Inflammatory macrophage (primary cell): Measurements from ENCODE around the gene PACS2.

ENCODE experiments used
- DNase-seq, 2 donors: peaks; one replicate each; pipeline ENCODE4 v3.0.0-alpha.2; 2020 to 2022

The PACS2 gene

DNA sequence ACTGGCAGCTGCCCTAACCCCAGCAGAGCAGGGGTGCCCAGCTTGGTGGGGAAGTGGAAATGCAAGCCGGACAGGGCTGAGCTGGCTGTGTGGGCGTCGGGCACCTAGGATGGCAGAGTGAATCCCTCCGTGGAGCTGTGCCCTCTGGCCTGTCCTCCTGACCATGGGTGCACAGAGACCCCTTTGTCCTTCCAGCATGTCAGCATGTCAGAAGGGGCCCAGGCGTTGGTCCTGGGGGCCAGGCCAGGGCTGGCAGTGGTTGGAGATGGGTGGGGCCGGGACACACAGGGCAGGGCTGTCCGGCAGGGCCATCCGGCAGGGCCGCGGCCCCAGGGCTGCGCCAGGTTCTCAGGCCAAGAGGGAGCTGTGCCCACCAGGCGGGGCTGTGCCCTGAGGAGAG is 75.0 kb downstream of the PACS2 start:
- peak; percentile 46 to 48 for DNase-seq

DNA sequence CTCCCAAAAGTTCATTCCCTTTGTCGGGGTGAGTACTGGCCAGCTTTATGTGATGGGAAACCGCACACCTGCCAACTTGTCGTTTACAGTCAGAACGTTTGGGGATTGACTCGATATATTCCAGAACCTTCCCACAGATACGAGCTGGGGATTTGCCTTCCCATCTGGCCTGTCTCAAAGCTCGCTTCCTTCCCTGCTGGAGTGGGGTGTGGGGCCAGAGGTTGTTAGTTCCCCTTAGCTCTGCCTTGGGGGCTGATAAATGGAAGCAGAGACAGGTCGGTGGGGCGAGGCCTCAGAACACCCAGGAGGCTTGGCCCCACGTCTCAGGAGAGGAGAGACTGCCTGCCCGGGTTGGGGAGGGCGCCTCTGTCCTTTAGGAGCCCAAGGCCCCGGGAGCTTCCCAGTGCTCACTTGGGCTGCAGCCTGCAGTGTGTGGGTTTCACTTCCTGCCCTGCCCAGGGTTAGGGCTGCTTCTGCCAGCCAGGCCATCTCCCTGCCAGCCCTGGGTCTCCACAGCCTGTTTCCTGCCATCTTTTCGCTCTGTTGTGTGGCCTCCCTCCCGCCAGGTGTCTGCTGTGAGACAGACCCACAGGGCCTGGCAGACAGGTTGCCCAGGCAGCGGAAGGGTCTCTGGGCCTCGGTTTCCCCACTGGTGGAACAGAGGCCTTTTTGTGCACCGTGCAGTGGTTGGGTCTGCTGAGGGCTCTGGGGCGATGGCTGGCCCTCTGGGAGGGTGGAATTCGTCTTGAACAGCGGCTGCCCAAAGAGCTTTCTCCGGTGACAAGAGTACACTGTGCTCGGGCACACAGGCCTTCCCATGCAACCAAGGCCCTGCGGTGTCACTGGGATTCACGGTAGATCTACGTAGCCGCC is 75.7 kb downstream of the PACS2 start:
- peak; percentile 61 to 68 for DNase-seq

DNA sequence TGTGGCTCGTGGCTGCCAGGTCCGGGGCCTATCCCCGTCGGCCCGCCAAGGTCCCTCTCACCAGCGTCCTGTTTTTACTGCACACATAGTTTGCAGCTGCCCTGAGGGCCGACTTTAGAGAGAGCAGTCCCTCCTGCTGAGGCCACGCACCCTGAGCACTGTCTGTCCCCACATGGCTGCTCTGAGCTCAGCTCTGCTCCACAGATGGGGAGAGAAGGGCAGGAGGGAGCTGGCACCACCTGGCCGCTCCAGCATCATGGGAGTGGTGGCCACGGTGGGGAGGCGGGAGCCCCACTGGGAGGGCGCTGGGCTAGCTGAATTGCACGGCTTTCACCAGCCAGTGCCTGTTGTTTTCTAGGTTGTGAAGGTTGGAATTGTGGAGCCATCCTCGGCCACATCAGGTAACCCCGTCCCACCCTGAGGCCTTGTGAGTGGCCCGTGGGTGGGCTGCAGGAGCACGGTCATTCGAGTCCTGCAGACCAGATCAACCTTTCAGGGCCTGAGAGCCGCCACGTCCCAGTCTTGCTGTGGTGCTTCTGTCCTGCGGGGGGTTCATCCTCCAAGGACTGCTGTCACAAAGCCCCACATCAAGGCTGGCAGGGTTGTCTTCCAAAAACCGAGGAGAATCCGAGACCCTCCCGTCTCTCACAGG is 76.4 kb downstream of the PACS2 start:
- no peak for DNase-seq

DNA sequence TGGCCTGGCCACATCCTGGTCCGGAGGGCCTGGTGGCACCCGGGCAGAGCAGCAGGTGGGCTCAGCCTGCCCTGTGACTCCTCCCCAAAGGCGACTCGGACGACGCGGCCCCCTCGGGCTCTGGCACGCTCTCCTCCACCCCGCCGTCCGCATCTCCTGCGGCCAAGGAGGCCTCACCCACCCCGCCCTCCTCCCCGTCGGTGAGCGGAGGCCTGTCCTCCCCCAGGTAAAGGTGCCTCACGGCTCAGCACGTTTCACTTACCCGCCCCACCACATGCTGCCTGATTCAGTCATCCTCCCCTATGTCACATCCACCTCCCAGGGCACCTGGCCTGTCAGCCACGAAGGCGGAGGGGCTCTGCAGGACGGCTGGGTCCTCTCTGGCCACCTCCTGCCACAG is 77.0 kb downstream of the PACS2 start:
- DNase-seq: no peak

DNA sequence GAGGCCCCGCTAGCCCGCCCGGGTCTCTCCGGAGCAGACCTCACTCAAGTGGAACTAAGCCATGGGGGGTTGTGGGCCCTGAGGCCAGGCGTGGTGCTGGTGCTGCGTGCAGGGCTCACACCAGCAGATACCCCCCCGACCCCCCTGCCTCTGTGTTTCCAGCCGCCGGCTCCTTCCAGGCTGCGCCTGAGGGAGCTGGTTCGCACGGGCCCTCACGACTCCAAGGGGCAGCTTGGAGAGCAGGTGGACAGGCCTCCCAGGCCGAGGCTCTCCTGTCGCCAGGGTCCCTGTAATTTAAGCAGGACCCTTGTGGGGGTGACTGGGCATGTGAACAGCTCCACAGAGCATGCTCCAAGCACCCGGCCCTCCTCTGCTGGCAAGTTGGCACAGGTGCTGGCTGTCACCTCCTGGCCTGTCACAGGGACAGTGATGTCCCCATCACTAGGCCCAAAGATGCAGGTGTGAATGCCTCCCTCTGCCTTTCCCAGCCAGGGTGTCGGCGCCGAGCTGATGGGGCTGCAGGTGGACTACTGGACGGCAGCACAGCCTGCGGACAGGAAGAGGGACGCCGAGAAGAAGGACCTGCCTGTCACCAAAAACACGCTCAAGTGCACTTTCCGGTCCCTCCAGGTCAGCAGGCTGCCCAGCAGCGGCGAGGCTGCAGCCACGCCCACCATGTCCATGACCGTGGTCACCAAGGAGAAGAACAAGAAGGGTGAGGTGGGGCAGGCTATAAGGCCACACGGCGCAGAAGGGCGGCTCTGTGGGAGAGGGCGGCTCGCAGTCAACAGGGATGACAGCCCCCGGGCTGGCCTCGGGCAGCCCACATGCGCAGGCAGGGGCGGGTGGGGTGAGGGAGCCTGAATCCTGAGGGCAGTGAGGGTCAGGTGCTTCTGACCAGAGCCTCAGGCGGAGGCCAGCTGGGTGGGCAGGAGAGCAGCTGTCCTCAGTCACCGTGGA is 77.9 kb downstream of the PACS2 start:
- DNase-seq: no peak

DNA sequence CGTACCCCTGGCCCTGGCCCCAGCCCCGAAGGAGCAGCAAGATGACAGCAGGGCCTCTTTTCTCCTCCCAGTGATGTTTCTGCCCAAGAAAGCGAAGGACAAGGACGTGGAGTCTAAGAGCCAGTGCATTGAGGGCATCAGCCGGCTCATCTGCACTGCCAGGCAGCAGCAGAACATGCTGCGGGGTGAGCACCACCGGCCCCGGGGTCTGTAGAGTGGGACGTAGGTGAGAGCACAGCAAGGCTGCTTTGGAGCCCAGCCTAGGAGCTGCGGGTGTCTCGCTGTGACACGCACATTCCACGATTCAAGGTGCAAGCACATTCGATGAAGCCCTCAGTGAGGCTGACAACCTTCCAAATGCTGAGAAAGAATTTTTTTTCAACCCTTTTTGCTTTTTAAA is 78.6 kb downstream of the PACS2 start:
- DNase-seq: no peak

DNA sequence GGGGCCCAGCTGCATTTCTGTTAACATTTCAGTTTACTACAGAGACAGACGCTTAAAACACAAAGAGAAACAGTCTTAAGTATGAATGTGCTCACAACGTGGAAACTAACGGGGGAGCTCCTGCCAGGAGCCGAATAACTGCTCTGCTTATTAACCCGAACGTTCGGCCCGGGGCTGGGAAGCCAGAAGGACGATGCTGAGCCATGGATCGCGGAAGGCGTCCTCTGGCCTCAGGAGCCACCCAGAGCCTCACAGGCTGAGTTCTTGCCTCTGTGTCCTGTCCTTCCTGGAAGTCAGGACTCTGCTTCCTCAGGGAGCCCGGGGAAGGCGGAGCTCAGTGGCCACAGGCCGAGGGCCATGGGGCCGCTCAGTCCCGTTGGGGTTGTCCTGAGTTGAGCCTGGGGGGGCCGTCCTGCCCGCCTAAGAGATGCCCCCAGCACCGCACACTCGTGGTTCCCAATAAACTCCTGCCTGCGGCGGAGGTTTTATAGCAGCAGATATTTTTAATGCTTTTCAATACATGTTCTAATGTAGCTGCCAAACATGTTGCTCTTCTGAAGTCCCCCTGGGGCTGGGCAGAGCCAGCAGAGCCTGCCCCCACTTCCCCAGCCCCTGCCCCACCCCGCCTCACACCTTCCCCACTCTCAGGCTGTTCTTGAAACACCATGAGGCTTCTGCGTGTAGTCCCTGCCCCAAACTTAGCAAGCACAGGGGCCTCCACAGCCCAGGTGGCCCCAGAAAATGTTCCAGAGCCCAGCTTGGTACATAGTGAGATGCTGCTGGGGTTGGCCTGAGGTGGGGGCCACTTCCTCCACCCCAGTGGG is 80.4 kb downstream of the PACS2 start:
- DNase-seq: no peak

DNA sequence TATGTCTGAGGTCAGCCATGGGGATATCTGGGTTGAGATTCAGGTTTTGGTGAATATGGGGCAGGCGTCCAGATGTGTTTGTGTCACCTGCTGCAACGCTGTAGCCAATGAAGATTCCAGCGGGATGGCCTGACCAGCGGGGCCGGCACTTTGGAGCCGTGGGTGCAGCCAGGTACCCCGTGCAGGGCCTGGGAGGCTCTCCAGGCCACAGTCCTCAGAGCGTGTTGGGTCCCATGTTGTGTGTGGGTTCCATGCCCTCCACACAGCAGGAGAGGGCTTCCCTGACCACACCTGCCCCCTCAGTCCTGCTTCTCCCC is 80.9 kb downstream of the PACS2 start:
- DNase-seq: no peak

DNA sequence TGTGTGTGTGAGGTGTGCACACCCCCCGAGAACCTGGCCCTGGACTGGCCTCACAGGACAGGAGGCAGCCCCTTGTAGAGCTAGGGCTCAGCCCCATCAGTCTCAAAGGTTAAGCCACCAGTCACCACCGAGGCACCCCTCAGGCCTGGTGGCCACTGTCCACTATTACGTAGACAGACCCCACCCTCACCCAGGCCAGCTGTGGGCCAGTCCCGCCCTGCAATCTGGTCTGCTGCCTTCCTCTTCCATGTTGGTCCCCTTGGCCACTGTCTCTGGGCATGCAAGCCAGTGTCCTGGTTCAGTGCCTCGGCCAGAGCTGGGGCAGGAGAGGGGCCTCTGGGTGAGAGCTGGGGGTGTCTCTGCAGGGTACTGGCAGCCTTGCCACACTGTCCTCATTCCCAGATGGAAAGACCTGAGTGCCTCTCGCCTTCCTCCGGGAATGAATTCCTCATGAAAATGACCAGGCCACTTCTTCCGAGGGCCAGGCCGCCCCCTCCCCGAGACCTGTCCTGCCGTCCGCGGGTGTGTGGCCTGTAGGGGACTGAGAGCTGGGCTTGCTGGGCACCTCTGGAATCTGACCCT is 82.9 kb downstream of the PACS2 start:
- no peak for DNase-seq

DNA sequence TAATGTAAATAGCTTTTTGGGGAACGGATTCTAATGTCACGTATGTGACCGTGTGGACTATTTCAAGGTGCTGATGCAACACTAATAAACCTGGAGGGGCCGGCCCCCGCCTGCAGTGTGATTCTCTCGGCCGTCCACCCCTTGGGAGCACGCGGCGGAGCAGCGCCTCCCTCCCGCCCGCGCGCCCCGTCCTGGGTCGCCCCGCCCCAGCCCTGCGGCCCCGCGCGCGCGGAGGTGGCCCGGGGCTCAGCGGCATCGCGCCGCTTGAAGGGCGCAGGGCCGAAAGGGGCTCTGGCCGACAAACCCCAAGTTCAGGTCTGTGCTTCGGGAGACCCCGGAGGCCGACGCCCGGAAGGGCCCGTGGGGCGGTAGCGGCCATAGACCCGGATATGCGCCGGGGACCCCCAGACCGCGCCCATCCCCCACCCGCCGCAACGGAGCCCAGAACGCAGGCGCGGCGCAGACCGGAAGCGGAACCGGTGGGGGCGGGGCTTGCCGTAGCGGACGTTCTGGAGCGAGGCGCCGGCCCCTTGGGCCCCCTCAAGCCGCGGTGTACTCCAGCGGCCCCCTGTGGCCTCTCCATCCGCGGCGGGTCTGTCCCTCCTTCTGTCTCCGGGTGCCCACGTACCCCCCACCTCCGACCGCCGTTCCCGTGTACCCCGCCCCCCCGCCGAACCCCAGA is 83.6 kb downstream of the PACS2 start, which contains the start of gene TEX22:
TEX22 (plus strand) TSS at position 495 of the 682 bp plus-strand sequence. CDS start 803 bp downstream, outside the sequence.
- peak; percentile 77 to 88 for DNase-seq

DNA sequence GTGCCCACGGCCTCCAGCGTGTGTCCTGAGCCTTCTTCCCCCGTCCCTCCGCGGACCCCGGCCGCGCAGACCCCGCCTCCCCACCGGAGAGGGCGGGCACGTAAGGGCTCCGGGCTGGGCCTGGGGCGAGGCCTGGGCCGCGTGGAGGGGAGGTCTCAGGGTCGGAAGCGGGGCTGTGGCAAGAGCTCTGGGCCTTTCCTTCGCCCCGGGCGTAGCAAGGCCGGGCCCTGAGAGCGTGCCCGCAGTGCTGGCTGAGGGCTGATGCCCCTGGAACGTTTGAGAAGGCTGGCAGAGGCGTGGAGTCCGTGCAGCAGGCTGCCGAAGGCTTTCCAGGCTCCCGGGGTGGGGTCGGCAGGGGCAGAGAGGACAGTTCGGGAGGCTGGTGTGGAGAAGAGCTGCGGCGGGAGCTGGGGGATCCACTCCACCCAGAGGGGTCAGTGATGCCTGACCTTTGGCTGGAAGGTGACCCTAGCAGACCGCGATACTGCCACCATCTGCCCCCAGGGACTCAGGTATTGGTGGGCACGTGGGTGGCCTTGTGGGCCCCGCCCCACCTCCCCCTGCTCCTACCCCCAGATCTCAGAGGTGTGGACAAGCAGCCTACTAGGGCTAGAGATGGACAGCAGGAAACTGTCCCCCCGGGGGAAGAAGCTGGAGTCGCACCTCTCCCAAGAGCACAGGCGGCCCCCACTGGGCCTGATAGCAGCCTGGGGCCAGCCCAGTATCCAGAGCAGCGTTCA is 84.3 kb downstream of the PACS2 start:
- peak; percentile 9 to 19 for DNase-seq

DNA sequence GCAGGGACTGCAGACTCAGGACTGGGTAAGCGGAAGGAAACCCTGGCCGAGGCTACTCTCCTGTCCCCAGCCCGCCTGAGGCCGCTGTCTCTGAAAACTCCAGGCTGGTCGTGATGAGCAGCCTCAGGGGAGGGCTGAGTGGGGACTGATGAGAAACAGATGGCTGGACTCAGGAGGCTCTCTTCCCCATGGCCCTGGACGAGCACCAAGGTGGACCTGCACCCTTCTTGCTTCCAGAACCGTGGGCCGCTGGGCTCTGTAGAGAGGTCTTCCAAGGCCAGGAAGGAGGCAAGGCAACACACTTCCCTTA is 84.9 kb downstream of the PACS2 start:
- no peak for DNase-seq

DNA sequence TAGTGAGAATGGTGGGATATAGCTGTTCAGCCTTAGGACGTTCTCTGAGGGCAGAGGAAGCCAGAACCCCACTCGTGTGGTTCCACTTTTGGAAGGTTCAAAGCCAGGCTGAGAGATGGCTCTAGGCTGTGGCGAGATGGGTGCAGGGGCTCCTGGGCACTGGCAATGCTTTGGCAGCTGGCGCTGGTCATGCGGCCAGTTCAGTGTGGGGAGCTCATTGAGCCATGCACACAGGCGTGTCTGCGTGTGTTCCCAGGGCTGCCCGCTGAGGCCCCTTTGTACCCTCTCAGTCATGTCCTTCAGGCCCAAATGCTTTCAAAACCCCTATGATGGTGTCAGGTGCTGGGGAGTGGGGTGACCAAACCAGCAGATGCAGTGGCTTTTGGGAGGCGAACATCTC is 85.5 kb downstream of the PACS2 start:
- no peak for DNase-seq

DNA sequence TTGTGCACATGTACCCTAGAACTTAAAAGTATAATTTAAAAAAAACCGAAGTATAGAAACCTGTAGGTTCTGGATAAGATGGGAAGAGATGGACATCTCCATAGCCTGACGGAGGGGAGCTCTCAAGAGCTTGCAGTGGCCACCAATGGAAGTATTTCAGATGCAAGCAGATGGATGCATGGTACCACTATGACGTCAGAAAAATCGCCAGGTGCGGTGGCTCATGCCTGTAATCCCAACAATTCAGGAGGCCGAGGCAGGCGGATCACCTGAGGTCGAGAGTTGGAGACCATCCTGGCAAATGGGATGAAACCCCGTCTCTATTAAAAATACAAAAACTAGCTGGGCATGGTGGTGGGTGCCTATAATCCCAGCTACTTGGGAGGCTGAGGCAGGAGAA is 87.2 kb downstream of the PACS2 start:
- no peak for DNase-seq

DNA sequence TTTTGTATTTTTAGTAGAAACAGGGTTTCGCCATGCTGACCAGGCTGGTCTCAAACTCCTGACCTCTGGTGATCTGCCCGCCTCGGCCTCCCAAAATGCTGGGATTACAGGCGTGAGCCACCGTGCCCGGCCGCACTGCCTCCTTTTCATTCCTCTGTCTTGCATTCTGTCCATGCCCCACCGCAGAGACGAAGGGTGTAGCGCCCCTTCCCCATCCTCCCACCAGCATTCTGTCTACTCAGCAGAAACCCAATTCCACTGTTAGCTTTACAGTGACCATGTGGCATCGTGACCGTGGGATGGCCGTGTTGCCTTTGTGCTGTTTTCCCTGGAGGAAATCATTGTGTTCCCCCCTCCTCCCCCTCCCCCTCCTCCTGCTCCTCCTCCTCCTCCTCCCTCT is 94.0 kb downstream of the PACS2 start:
- DNase-seq: no peak

DNA sequence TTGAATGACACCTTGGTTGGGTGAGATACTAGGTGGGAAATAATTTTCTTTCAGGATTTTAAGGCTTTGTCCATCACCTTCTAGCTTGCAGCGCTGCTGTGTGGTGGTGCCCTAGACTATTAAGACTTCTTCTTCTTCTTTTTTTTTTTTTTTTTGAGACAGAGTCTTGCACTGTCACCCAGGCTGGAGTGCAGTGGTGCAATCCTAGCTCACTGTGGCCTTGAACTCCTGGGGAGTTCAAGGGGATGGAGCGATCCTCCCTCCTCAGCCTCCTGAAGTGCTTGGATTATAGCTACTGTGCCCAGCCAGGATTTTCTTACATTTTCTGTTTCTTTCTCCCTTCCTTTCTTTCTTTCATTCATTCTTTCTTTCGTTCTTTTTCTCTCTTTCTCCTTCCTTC is 94.8 kb downstream of the PACS2 start:
- peak; percentile 53 to 55 for DNase-seq

DNA sequence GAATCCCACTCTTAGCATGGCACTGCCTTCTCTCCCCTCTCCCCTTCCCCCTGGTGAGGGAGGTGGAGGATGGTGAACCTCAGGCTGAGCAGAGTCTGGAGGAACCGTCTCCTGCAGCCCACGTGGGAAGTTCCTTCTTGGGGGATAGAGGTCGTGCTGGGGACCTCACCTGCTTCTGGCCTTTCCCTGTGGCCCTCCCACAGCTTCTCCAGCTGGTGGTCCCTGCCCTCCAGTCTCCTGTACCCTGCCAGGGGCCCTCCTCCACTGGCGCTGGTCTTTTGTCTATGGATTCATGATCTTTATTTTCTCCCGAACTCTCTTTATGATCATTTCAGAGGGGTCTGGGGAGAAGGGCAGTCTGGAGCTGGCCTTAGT is 96.1 kb downstream of the PACS2 start:
- no peak for DNase-seq

DNA sequence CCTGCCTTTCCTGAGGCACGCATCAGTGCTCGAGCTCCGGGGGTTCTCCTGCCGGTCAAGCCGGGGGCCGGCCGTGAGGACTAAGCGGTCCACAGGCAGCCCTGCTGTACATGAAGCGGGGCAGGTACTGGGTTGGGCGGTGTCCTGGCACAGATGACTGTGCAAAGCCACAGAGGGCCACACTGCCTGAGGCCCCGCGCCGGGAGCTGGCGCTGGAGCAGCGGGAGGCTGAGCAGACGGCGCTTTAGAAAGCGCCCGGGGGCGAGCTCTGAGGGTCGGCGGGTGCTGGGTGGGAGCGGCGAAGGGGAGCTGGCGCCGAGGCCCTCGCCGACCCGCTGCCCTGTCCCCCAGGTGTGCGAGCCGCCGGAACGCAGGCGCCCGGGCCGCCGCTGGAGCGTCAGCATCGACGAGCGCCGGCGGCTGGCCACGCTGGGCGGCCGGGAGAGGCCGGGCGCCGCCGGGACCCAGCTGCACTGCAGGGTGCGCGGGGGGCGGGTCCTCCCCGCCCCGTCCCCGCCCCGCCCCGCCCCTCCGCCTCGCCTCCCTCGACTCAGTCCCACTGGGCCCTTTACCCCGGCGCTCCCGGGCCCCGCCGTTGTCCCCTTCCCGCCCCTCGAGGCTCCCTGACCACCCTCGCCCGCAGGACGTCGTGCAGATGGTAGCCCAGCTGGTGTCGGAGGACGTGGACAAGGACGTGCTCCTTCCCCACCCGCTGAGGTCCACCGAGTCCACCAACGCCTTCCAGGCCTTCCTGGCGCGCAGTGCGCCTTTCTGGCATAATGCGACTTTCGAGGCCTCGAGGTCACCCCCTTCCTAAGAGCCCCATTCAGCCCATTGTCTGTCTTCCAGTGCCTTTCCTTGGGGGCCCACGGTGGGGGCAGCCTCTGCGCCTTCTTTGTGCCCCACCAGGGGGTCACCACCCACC is 96.7 kb downstream of the PACS2 start:
- peak; percentile 19 to 50 for DNase-seq

DNA sequence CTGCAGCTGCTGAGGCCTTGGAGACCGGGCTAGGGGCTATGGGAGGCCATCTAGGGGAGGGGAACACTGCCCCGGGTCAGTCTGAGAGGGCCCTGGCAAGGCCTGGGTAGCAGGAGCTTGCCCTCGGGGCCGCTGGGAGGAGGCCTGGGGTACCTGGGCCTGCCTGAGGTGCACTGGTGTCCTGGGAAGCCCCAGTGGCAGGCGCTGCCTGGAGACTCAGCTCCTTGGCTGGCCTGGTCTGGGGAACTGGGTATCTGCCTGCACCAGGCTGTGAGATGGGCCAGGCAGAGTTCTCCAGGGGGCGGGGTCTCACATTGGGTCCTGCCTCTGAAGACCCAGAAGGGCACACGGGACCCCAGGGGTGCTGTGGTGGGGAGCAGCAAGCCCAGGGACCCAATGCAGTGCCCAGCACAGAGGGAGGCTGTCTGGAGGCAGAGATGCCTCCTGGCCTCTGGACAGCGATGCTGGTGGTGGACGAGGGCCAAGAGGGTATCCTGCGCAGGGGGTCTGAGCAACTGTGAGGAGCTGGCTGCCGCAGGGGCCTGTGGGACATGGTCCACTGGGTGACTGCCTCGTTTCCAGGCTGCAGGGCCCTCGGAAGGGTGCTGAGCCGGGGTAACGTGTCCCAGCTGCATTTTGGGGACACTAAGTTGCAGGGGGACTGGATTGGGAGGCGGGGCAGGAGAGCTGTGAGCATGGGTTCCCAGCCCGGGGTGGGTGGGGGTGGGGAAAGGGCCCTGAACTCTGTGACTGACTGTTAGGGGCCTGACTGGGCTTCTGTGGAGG is 97.6 kb downstream of the PACS2 start:
- no peak for DNase-seq
